ENCODE data around the gene RARB.

Gene RARB

GRCh38 chr3:25427942-25428788 lies at the start of gene RARB:
Gene RARB (plus strand): TSS chr3:25428263. CDS start chr3:25428732, 469 bp downstream.
- no peak for DNase-seq

GRCh38 chr3:25378786-25379311 lies 49.2 kb upstream of the RARB start:
- DNase-seq, result no peak

- DNase-seq, result no peak
Measured at GRCh38 chr3:25380222-25380739, 47.8 kb upstream of the RARB start.

- no peak for DNase-seq
Measured at GRCh38 chr3:25381083-25381482, 47.0 kb upstream of the RARB start.

GRCh38 chr3:25384471-25384870 lies 43.6 kb upstream of the RARB start:
- no peak for DNase-seq

GRCh38 chr3:25385807-25386460 lies 42.1 kb upstream of the RARB start:
- DNase-seq, result no peak

- DNase-seq, result no peak
Measured at GRCh38 chr3:25386686-25387255, 41.3 kb upstream of the RARB start.

GRCh38 chr3:25390605-25391004 lies 37.5 kb upstream of the RARB start:
- no peak for DNase-seq

- DNase-seq, result no peak
Measured at GRCh38 chr3:25396251-25396650, 31.8 kb upstream of the RARB start.

GRCh38 chr3:25396686-25397085 lies 31.4 kb upstream of the RARB start:
- DNase-seq, result no peak

- no peak for DNase-seq
Measured at GRCh38 chr3:25397150-25397549, 30.9 kb upstream of the RARB start.

- DNase-seq, result no peak
Measured at GRCh38 chr3:25400587-25400986, 27.5 kb upstream of the RARB start.

GRCh38 chr3:25403968-25404367 lies 24.1 kb upstream of the RARB start:
- DNase-seq, result no peak

GRCh38 chr3:25404569-25404968 lies 23.5 kb upstream of the RARB start:
- DNase-seq, result no peak

GRCh38 chr3:25405335-25405734 lies 22.7 kb upstream of the RARB start:
- no peak for DNase-seq

- DNase-seq, result no peak
Measured at GRCh38 chr3:25410703-25411102, 17.4 kb upstream of the RARB start.

- no peak for DNase-seq
Measured at GRCh38 chr3:25412269-25412668, 15.8 kb upstream of the RARB start.

- no peak for DNase-seq
Measured at GRCh38 chr3:25416176-25416575, 11.9 kb upstream of the RARB start.

GRCh38 chr3:25418596-25418995 lies 9.5 kb upstream of the RARB start:
- DNase-seq, result no peak

GRCh38 chr3:25419251-25419650 lies 8.8 kb upstream of the RARB start:
- no peak for DNase-seq

- DNase-seq, result no peak
Measured at GRCh38 chr3:25420147-25420546, 7.9 kb upstream of the RARB start.

GRCh38 chr3:25420885-25421284 lies 7.2 kb upstream of the RARB start:
- no peak for DNase-seq

- DNase-seq, result no peak
Measured at GRCh38 chr3:25421747-25422146, 6.3 kb upstream of the RARB start.
